HUES64 (cell line): ENCODE measurements around the gene SZT2.

Experiments
- H3K27ac ChIP-seq: 2 replicates; pipeline ENCODE4 v1.7.0; 2013; ENCODE audit warnings: low read depth, low read length, inconsistent platforms
- H3K27me3 ChIP-seq: 2 replicates; pipeline ENCODE4 v1.6.1; 2013; ENCODE audit warnings: mild to moderate bottlenecking, low read length; ENCODE audit not compliant: insufficient read depth
- H3K36me3 ChIP-seq: 2 replicates; pipeline ENCODE4 v1.6.1; 2013; ENCODE audit warnings: mild to moderate bottlenecking, low read length; ENCODE audit not compliant: insufficient read depth
- H3K4me1 ChIP-seq: 2 replicates; pipeline ENCODE4 v1.6.1; 2013; ENCODE audit warnings: mild to moderate bottlenecking, low read length, moderate library complexity; ENCODE audit not compliant: insufficient read depth
- H3K4me3 ChIP-seq: 2 replicates; pipeline ENCODE4 v1.5.1; 2013; ENCODE audit warnings: mild to moderate bottlenecking, low read length, moderate library complexity
- H3K9ac ChIP-seq: 2 replicates; pipeline ENCODE4 v1.6.1; 2013; ENCODE audit warnings: mild to moderate bottlenecking, low read depth, low read length
- H3K9me3 ChIP-seq: 2 replicates; pipeline ENCODE4 v1.6.1; 2013; ENCODE audit warnings: low read depth, low read length; ENCODE audit not compliant: insufficient read depth
- WGBS: fragments of 150-250, 120-280 bp; methylation state at CpG from one replicate; pipeline ENCODE4 v1.1.7; 2013; ENCODE audit warnings: missing lambda C conversion rate; 5-methylcytosine and 5-hydroxymethylcytosine counted together

SZT2 gene

GRCh38 chr1:43503534-43503933 is 113.8 kb downstream of the SZT2 start:
- H3K9me3 ChIP-seq: no peaks in the 10 kb centered on the region
- H3K4me1 ChIP-seq: no peaks in the 10 kb centered on the region
- H3K27me3 ChIP-seq: peaks cover 6% of the 10 kb centered on the region; the same call in 1 of the 2 replicates
- H3K9ac ChIP-seq: no peak overlapping the region
- H3K36me3 ChIP-seq: no peaks in the 10 kb centered on the region
- H3K4me3 ChIP-seq: no peak overlapping the region
- no peak overlapping the region for H3K27ac ChIP-seq
- WGBS: 94% methylated on average over 8 of the region's 8 CpGs
